HG02610 (cell line): ENCODE results near the gene NR3C1.

ENCODE experiments used
- ATAC-seq: cut with Tn5 transposase; IDR thresholded peaks from one replicate; pipeline ENCODE4 v1.9.1; 2021; ENCODE audit warnings: mild to moderate bottlenecking, moderate library complexity; ENCODE audit not compliant: unreplicated experiment

Gene NR3C1

GRCh38 chr5:143399616-143400540, 3.6 kb downstream of the NR3C1 start:
- ATAC-seq: no peak

GRCh38 chr5:143398451-143399237, 4.8 kb downstream of the NR3C1 start:
- ATAC-seq: no peak

- no peak for ATAC-seq
Measured at GRCh38 chr5:143398053-143398355, 5.5 kb downstream of the NR3C1 start.

GRCh38 chr5:143397302-143398052, 6.0 kb downstream of the NR3C1 start:
- no peak for ATAC-seq

- ATAC-seq: peak; percentile 25
Measured at GRCh38 chr5:143396353-143396940, 7.0 kb downstream of the NR3C1 start.

- ATAC-seq: peak; percentile 78
Measured at GRCh38 chr5:143395638-143396352, 7.7 kb downstream of the NR3C1 start.

- no peak for ATAC-seq
Measured at GRCh38 chr5:143393524-143393923, 10.0 kb downstream of the NR3C1 start.

- ATAC-seq: no peak
Measured at GRCh38 chr5:143390941-143391340, 12.5 kb downstream of the NR3C1 start.

- ATAC-seq: no peak
Measured at GRCh38 chr5:143390258-143390657, 13.2 kb downstream of the NR3C1 start.

GRCh38 chr5:143386725-143387124, 16.8 kb downstream of the NR3C1 start:
- no peak for ATAC-seq

GRCh38 chr5:143384865-143385657, 18.4 kb downstream of the NR3C1 start:
- ATAC-seq: no peak

GRCh38 chr5:143383988-143384387, 19.5 kb downstream of the NR3C1 start:
- no peak for ATAC-seq

- no peak for ATAC-seq
Measured at GRCh38 chr5:143379606-143380005, 23.9 kb downstream of the NR3C1 start.

- ATAC-seq: no peak
Measured at GRCh38 chr5:143376911-143377813, 26.3 kb downstream of the NR3C1 start.

- no peak for ATAC-seq
Measured at GRCh38 chr5:143376195-143376779, 27.2 kb downstream of the NR3C1 start.

- ATAC-seq: peak; percentile 55
Measured at GRCh38 chr5:143374496-143375217, 28.8 kb downstream of the NR3C1 start.

GRCh38 chr5:143373076-143373475, 30.4 kb downstream of the NR3C1 start:
- ATAC-seq: no peak
